GM19351 (cell line): ENCODE measurements around the gene NOM1.

Source experiments
- ATAC-seq: cut with Tn5 transposase; IDR thresholded peaks from one replicate; pipeline ENCODE4 v1.9.1; 2021; ENCODE audit warnings: mild to moderate bottlenecking, moderate library complexity; ENCODE audit not compliant: unreplicated experiment

The NOM1 gene

GRCh38 chr7:157003445-157003755 lies 53.9 kb downstream of the NOM1 start:
- no peak for ATAC-seq

GRCh38 chr7:157003756-157004520 lies 54.4 kb downstream of the NOM1 start:
- no peak for ATAC-seq

- ATAC-seq, result no peak
Observed at GRCh38 chr7:157004521-157005455, 55.3 kb downstream of the NOM1 start.

- ATAC-seq, result no peak
Observed at GRCh38 chr7:157005456-157006204, 56.1 kb downstream of the NOM1 start.

DNA sequence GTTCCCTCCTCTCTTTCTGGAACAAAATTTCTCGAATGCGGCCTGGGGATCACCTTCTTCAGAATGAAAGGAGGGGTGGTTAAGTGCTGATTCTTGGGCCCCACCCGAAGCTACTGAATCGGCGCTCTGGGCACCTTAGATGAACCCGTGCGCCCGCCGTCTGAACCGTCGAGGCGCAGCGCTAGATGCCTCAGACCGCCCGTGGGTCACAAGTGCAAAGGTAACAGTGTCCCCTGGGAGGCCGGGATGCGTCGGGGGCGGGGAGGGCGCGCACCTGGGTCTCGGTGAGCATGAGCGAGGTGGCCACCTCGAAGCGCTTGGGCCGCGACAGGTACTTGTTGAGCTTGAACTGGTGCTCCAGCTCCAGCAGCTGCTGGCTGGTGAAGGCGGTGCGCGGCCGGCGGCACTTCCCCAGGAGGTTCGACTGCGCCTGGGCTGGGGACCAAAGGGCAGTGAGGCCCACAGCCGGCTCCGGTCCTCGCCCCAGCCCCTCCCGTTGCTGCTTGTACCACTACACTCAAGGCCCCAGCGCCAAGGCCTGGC lies 56.8 kb downstream of the NOM1 start:
- no peak for ATAC-seq

- no peak for ATAC-seq
Observed at GRCh38 chr7:157006829-157007469, 57.4 kb downstream of the NOM1 start.

- ATAC-seq, result no peak
Observed at GRCh38 chr7:157007470-157008066, 58.1 kb downstream of the NOM1 start.

DNA sequence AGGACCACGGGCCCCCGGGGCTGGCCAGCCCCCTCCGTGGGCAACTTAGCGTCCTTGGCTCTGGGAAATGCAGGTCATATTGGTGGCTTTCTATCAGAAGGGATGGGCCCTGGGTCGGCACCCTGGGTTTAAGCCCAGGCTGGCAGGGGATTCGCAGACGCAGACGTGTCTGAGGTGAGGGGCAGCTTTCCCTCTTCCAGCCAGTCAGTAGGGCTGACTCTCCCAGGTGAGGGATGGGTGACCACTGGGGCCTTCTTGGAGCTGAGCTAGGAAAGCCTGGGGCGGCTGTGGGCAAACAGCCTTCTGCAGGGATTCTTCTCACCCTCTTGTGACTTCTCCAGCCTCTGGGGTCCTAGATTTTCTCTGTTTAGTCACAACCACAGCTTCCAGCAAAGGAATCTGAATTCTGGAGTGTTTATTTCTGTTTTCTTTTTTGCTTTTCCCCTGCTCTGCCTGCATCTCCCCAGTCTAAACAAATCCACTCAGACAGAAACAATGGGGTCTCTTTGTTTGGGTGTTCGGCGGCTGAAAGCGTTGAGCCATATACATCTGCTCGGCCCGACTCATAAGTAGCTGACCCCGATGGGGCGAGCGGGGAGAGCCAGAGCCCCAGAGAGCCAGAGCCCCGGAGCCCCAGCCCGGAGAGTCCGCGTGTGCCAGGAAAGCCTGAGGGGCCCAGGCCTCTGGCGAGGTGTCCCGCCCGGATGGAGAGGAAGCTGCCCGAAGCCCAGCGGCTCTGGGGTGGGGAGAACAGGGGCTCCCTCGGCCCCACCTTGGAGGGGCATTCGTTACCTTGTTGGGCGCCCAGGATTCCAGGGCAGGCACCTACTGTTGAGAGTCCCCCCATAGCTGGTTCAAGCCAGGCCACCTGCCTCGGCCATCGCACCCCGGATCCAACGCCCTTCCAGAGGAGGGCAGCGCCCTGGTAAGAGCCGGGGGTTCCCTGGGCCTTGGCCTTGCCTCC lies 59.0 kb downstream of the NOM1 start:
- no peak for ATAC-seq

DNA sequence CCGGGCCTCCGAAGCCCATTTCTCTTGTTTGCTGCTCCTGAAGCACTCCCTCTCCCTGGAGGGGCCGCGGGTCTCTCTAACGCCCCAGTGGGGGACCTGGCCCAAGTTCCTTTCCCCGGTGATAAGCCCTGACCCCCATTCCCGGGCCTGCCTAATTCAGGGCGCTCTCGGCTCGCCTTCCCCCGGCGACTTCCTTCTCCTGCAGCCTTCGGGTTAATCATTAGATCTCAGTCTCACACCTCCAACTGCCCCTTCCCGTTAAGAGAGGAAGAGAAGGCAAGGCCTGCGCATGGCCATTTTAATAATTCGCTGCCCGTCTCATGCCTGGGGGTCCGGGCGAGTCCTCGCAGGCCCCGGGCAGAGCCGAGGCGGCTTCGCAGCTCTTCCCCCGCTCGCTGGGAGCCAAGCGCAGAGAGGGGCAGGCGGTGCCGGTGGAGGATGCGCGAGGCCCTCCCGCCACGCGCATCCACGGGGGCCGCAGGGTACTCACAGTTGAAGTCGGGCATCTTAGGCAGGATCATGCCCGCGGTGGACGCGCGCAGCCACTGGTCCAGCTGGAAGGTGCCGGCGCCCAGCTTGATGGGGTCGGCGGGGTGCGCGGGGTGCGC lies 59.8 kb downstream of the NOM1 start:
- ATAC-seq, result no peak

- peak; percentile 18 for ATAC-seq
Observed at GRCh38 chr7:157009778-157010587, 60.5 kb downstream of the NOM1 start.

DNA sequence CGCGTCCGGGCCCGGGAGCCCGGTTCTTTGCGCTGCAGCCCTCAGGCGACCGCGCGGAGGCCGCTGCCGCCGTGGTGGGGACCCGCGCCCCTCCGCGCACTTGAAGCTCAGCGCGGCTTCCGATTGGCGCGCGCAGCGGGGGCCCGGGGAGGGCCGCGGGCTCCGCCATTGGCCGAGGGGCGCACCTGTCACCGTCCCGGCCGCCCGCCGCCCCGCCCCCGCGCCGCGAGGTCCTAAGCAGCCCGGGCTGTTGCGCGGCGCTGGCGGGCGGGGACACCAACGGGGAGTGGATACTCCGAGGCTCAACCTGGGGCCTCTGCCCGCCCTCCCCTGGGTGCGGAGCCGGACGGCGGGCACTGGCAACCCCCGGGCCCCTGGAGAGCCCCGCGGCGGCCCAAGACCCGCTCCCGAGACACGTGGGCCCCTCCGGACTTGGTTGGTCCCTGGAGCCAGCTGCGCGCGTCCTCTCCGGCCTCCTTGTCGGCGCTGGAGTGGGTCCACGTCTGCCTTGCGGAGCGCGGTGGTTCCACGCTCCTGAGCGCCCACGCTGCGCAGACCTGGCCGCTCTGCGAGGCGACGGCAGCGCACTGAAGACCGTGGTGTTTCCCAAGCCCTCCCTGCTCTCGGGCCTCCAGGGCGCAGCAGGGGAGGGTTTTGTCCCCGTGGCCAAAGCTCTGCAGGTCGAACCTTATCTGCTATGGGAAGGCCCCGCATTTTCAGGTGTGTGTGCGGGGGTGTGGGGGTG lies 61.2 kb downstream of the NOM1 start, which contains the start of gene MNX1:
Gene MNX1 (minus strand): TSS at position 76 of the 745 bp plus-strand sequence. CDS start 313 bp downstream, outside the sequence.
- ATAC-seq, result peak; percentile 78

DNA sequence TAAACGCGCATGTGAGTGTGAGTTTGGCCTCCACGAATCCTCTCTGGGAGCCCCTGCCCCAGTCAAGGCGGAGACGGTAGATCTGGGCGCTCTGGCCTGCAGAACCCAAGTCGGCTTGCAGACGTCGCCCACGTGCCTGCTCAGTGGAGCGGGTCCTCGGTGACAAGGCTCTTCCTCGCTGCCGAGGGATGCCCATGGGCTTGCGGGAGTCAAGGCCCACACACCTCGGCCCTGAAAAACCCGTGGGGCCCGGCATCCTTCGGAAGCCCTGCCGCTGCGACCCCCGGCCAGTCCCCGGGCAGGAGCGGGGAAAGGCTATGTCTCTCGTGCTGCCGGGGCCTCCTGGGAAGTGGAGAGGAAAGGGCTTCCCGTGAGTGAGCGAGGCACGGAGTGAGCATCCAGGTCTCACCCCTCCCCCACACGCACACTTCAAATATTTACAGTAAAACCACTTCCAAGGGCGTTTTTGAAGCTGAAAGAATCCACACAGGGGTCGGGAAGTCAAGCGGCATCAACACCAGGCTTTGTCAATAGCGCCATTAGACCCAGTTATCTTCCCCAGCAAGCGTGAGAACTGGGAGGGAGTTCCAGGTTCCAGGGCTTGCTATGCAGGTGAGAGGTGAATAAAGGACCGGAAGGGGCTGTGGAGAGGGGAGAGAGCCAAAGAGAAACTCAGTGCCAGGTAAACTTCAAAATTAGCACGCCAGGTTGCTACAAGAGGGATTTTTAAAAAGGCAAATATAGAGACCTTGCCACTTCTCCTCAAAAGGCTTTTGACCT lies 62.0 kb downstream of the NOM1 start:
- ATAC-seq, result no peak

GRCh38 chr7:157012113-157012547 lies 62.6 kb downstream of the NOM1 start:
- no peak for ATAC-seq

DNA sequence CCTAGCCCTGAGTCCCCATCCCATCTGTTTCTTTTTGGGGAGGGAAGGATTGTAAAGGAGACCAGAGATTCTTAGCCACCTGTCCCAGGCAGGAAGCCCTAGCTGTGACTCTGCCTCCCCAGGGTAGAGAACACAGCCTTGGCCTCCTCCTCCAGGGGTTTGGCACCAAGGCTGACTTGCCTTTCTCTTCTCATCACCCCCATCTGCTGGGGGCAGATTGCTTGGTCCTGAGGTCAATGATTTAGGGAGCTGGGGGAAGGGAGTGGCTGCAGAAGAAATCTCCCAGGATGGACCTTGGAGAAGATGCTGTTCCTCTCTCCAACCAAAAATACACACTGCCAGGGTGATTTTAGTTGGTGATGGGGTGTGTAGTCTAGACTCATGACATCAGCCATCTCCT lies 63.6 kb downstream of the NOM1 start:
- no peak for ATAC-seq

GRCh38 chr7:157013602-157014549 lies 64.4 kb downstream of the NOM1 start:
- ATAC-seq, result no peak
